ENCODE measurements around the gene RAB26. TPM values are rescaled to one million over a fixed set of nuclear protein-coding genes. Genes with fewer than 3 reads are reported as not detected.
"Not testable (repeated sequence)": the region's sequence is repeated elsewhere in the genome, so short reads cannot be mapped to it uniquely, and the experiment has no call there.

Gene RAB26
- total and polyA plus RNA-seq, 2 donors: 0.28 to 2.6 TPM

- not testable (repeated sequence) for H3K9me3 ChIP-seq (ENCODE audit: control insufficient read depth in 2 of 2, insufficient read depth in 1 of 2, low read length in 1 of 2); H3K36me3 ChIP-seq (ENCODE audit: control insufficient read depth in 2 of 2, insufficient read depth in 2 of 2, low read length in 1 of 2); H3K27me3 ChIP-seq (ENCODE audit: control insufficient read depth in 2 of 2, insufficient read depth in 1 of 2, low read length in 1 of 2); DNase-seq (ENCODE audit: low read depth in 6 of 9, low spot score in 9 of 9); H3K4me3 ChIP-seq (ENCODE audit: low read length in 2 of 2); H3K27ac ChIP-seq (ENCODE audit: low read depth in 1 of 2, low read length in 1 of 2)
- 69% methylated on average over 24 of the region's 27 CpGs for WGBS
- H3K4me1 ChIP-seq (ENCODE audit: control insufficient read depth in 2 of 2, insufficient read depth in 2 of 2, low read length in 2 of 2): peaks cover 6 to 22% of the 10 kb centered on the region in 2 donors
These were observed 24.6 kb upstream of the RAB26 start for GRCh38 chr16:2123706-2124376.

- H3K4me3 ChIP-seq (ENCODE audit: low read length in 2 of 2); DNase-seq (ENCODE audit: low read depth in 6 of 9, low spot score in 9 of 9); H3K27me3 ChIP-seq (ENCODE audit: control insufficient read depth in 2 of 2, insufficient read depth in 1 of 2, low read length in 1 of 2); H3K27ac ChIP-seq (ENCODE audit: low read depth in 1 of 2, low read length in 1 of 2); H3K9me3 ChIP-seq (ENCODE audit: control insufficient read depth in 2 of 2, insufficient read depth in 1 of 2, low read length in 1 of 2); H3K36me3 ChIP-seq (ENCODE audit: control insufficient read depth in 2 of 2, insufficient read depth in 2 of 2, low read length in 1 of 2): not testable (repeated sequence)
- peaks cover 6 to 27% of the 10 kb centered on the region in 2 donors for H3K4me1 ChIP-seq (ENCODE audit: control insufficient read depth in 2 of 2, insufficient read depth in 2 of 2, low read length in 2 of 2)
- 70% methylated on average over 11 of the region's 11 CpGs for WGBS
These were observed 24.1 kb upstream of the RAB26 start for GRCh38 chr16:2124377-2124693.

GRCh38 chr16:2124694-2125444, 23.6 kb upstream of the RAB26 start:
- peaks cover 6 to 27% of the 10 kb centered on the region in 2 donors for H3K4me1 ChIP-seq (ENCODE audit: control insufficient read depth in 2 of 2, insufficient read depth in 2 of 2, low read length in 2 of 2)
- H3K4me3 ChIP-seq (ENCODE audit: low read length in 2 of 2); H3K9me3 ChIP-seq (ENCODE audit: control insufficient read depth in 2 of 2, insufficient read depth in 1 of 2, low read length in 1 of 2); DNase-seq (ENCODE audit: low read depth in 6 of 9, low spot score in 9 of 9); H3K27me3 ChIP-seq (ENCODE audit: control insufficient read depth in 2 of 2, insufficient read depth in 1 of 2, low read length in 1 of 2); H3K36me3 ChIP-seq (ENCODE audit: control insufficient read depth in 2 of 2, insufficient read depth in 2 of 2, low read length in 1 of 2): not testable (repeated sequence)
- H3K27ac ChIP-seq (ENCODE audit: low read depth in 1 of 2, low read length in 1 of 2): peak overlapping the region in 1 of 2 donors; percentile 37
- 54% methylated on average over 37 of the region's 37 CpGs for WGBS

GRCh38 chr16:2125609-2126008, 22.8 kb upstream of the RAB26 start:
- H3K27ac ChIP-seq (ENCODE audit: low read depth in 1 of 2, low read length in 1 of 2); H3K9me3 ChIP-seq (ENCODE audit: control insufficient read depth in 2 of 2, insufficient read depth in 1 of 2, low read length in 1 of 2); H3K4me3 ChIP-seq (ENCODE audit: low read length in 2 of 2); DNase-seq (ENCODE audit: low read depth in 6 of 9, low spot score in 9 of 9); H3K36me3 ChIP-seq (ENCODE audit: control insufficient read depth in 2 of 2, insufficient read depth in 2 of 2, low read length in 1 of 2); H3K27me3 ChIP-seq (ENCODE audit: control insufficient read depth in 2 of 2, insufficient read depth in 1 of 2, low read length in 1 of 2): not testable (repeated sequence)
- WGBS: 66% methylated on average over 11 of the region's 11 CpGs
- peaks cover 6 to 27% of the 10 kb centered on the region in 2 donors for H3K4me1 ChIP-seq (ENCODE audit: control insufficient read depth in 2 of 2, insufficient read depth in 2 of 2, low read length in 2 of 2)

GRCh38 chr16:2126161-2126743, 22.2 kb upstream of the RAB26 start:
- peaks cover 6 to 27% of the 10 kb centered on the region in 2 donors for H3K4me1 ChIP-seq (ENCODE audit: control insufficient read depth in 2 of 2, insufficient read depth in 2 of 2, low read length in 2 of 2)
- H3K27me3 ChIP-seq (ENCODE audit: control insufficient read depth in 2 of 2, insufficient read depth in 1 of 2, low read length in 1 of 2); H3K4me3 ChIP-seq (ENCODE audit: low read length in 2 of 2); H3K9me3 ChIP-seq (ENCODE audit: control insufficient read depth in 2 of 2, insufficient read depth in 1 of 2, low read length in 1 of 2); DNase-seq (ENCODE audit: low read depth in 6 of 9, low spot score in 9 of 9); H3K27ac ChIP-seq (ENCODE audit: low read depth in 1 of 2, low read length in 1 of 2); H3K36me3 ChIP-seq (ENCODE audit: control insufficient read depth in 2 of 2, insufficient read depth in 2 of 2, low read length in 1 of 2): not testable (repeated sequence)
- 94% methylated on average over 21 of the region's 21 CpGs for WGBS

- WGBS: 93% methylated on average over 31 of the region's 31 CpGs
- H3K4me1 ChIP-seq (ENCODE audit: control insufficient read depth in 2 of 2, insufficient read depth in 2 of 2, low read length in 2 of 2): peaks cover 6 to 27% of the 10 kb centered on the region in 2 donors
- not testable (repeated sequence) for H3K9me3 ChIP-seq (ENCODE audit: control insufficient read depth in 2 of 2, insufficient read depth in 1 of 2, low read length in 1 of 2); H3K27me3 ChIP-seq (ENCODE audit: control insufficient read depth in 2 of 2, insufficient read depth in 1 of 2, low read length in 1 of 2); DNase-seq (ENCODE audit: low read depth in 6 of 9, low spot score in 9 of 9); H3K36me3 ChIP-seq (ENCODE audit: control insufficient read depth in 2 of 2, insufficient read depth in 2 of 2, low read length in 1 of 2); H3K4me3 ChIP-seq (ENCODE audit: low read length in 2 of 2)
- H3K27ac ChIP-seq (ENCODE audit: low read depth in 1 of 2, low read length in 1 of 2): peak overlapping the region in 1 of 2 donors; percentile 38
These were observed 21.4 kb upstream of the RAB26 start for GRCh38 chr16:2126928-2127556.

GRCh38 chr16:2127630-2128280, 20.7 kb upstream of the RAB26 start:
- not testable (repeated sequence) for H3K9me3 ChIP-seq (ENCODE audit: control insufficient read depth in 2 of 2, insufficient read depth in 1 of 2, low read length in 1 of 2); H3K36me3 ChIP-seq (ENCODE audit: control insufficient read depth in 2 of 2, insufficient read depth in 2 of 2, low read length in 1 of 2); DNase-seq (ENCODE audit: low read depth in 6 of 9, low spot score in 9 of 9); H3K27me3 ChIP-seq (ENCODE audit: control insufficient read depth in 2 of 2, insufficient read depth in 1 of 2, low read length in 1 of 2); H3K4me3 ChIP-seq (ENCODE audit: low read length in 2 of 2)
- Histone ChIP-seq H3K4me1 (ENCODE audit: control insufficient read depth in 2 of 2, insufficient read depth in 2 of 2, low read length in 2 of 2) (peaks cover 6 to 27% of the 10 kb centered on the region in 2 donors), H3K27ac (ENCODE audit: low read depth in 1 of 2, low read length in 1 of 2) (peak overlapping the region in 1 of 2 donors; percentile 55)
- 92% methylated on average over 3 of the region's 3 CpGs for WGBS

GRCh38 chr16:2129251-2129650, 19.2 kb upstream of the RAB26 start:
- not testable (repeated sequence) for H3K27ac ChIP-seq (ENCODE audit: low read depth in 1 of 2, low read length in 1 of 2); H3K9me3 ChIP-seq (ENCODE audit: control insufficient read depth in 2 of 2, insufficient read depth in 1 of 2, low read length in 1 of 2); H3K4me3 ChIP-seq (ENCODE audit: low read length in 2 of 2); H3K27me3 ChIP-seq (ENCODE audit: control insufficient read depth in 2 of 2, insufficient read depth in 1 of 2, low read length in 1 of 2); DNase-seq (ENCODE audit: low read depth in 6 of 9, low spot score in 9 of 9); H3K36me3 ChIP-seq (ENCODE audit: control insufficient read depth in 2 of 2, insufficient read depth in 2 of 2, low read length in 1 of 2)
- WGBS: 97% methylated on average over 9 of the region's 11 CpGs
- peaks cover 6 to 26% of the 10 kb centered on the region in 2 donors for H3K4me1 ChIP-seq (ENCODE audit: control insufficient read depth in 2 of 2, insufficient read depth in 2 of 2, low read length in 2 of 2)
